IMR-90 (cell line): Measurements from ENCODE around the gene CAB39. TPM values are rescaled to one million over a fixed set of nuclear protein-coding genes. Genes with fewer than 3 reads are reported as not detected.

Experiments used
- ATAC-seq: fragments of 200-7000 bp; cut with Tn5 transposase; 2 replicates; pipeline ENCODE4 v1.9.1; 2020; ENCODE audit warnings: low read depth, mild to moderate bottlenecking, moderate library complexity
- BruUV-seq: library from RNA; stranded (reverse); fragments of 400-500 nt; replicated peaks from 2 replicates; lab custom pipeline; 2021; lab: Mats Ljungman, UMichigan
- CTCF ChIA-PET: fragments of 300-600 bp; formaldehyde crosslinking; extraction: SDS; loops from one replicate; lab custom pipeline; 2021; ENCODE audit warnings: antibody characterized with exemption; lab: Yijun Ruan, JAX
- POLR2A ChIA-PET: fragments of 300-600 bp; sonication (Branson Sonifier 250); formaldehyde crosslinking; loops from one replicate; lab custom pipeline; 2022; ENCODE audit warnings: antibody characterized with exemption; ENCODE audit not compliant: unreplicated experiment; lab: Charles Lee
- DNase-seq: peaks from one replicate; pipeline ENCODE4 v3.0.0; 2013
- H2AFZ ChIP-seq: replicated peaks from 2 replicates; pipeline ENCODE3; 2013; ENCODE audit warnings: low read length, mild to moderate bottlenecking; ENCODE audit not compliant: poor library complexity
- H2AK5ac ChIP-seq: 2 replicates; pipeline ENCODE4 v1.6.1; 2013; ENCODE audit warnings: low read depth, low read length, inconsistent platforms
- H2AK9ac ChIP-seq: replicated peaks from 2 replicates; pipeline ENCODE3; 2013; ENCODE audit warnings: mild to moderate bottlenecking, low read depth, low read length, moderate library complexity; ENCODE audit not compliant: poor library complexity
- H2BK120ac ChIP-seq: 2 replicates; pipeline ENCODE4 v1.6.1; 2013; ENCODE audit warnings: low read depth, low read length, inconsistent platforms
- H2BK15ac ChIP-seq: 3 replicates; pipeline ENCODE4 v1.6.1; 2013; ENCODE audit warnings: low read depth, low read length, inconsistent platforms
- H2BK20ac ChIP-seq: 2 replicates; pipeline ENCODE4 v1.6.1; 2013; ENCODE audit warnings: low read depth, mild to moderate bottlenecking, inconsistent platforms, low read length, moderate library complexity
- H2BK5ac ChIP-seq: 2 replicates; pipeline ENCODE4 v1.6.1; 2013; ENCODE audit warnings: mild to moderate bottlenecking, low read depth, low read length, inconsistent platforms; ENCODE audit not compliant: poor library complexity, severe bottlenecking
- H3K14ac ChIP-seq: replicated peaks from 2 replicates; pipeline ENCODE4 v1.6.1; 2013; ENCODE audit warnings: low read depth, low read length, inconsistent platforms
- H3K18ac ChIP-seq: 2 replicates; pipeline ENCODE4 v1.6.1; 2013; ENCODE audit warnings: low read depth, low read length, control low read depth
- H3K23ac ChIP-seq: 2 replicates; pipeline ENCODE4 v1.6.1; 2013; ENCODE audit warnings: low read depth, low read length, inconsistent platforms
- H3K27ac ChIP-seq: 2 replicates; pipeline ENCODE4 v1.5.1; 2013; ENCODE audit warnings: mild to moderate bottlenecking, control low read depth, low read length; ENCODE audit not compliant: insufficient read depth
- H3K27me3 ChIP-seq: 2 replicates; pipeline ENCODE4 v1.6.1; 2013; ENCODE audit warnings: low read length; ENCODE audit not compliant: control insufficient read depth, insufficient read depth
- H3K36me3 ChIP-seq: 2 replicates; pipeline ENCODE4 v1.6.1; 2013; ENCODE audit warnings: low read length, mixed read lengths; ENCODE audit not compliant: control insufficient read depth, insufficient read depth
- H3K4ac ChIP-seq: 2 replicates; pipeline ENCODE4 v1.6.1; 2013; ENCODE audit warnings: low read depth, low read length, inconsistent platforms
- H3K4me1 ChIP-seq: 2 replicates; pipeline ENCODE4 v1.6.1; 2013; ENCODE audit warnings: low read length, mixed read lengths; ENCODE audit not compliant: control insufficient read depth, insufficient read depth
- H3K4me2 ChIP-seq: 2 replicates; pipeline ENCODE4 v1.6.1; 2013; ENCODE audit warnings: low read depth, mild to moderate bottlenecking, control low read depth, low read length, moderate library complexity
- H3K4me3 ChIP-seq: 2 replicates; pipeline ENCODE4 v1.5.1; 2013; ENCODE audit warnings: low read depth, mild to moderate bottlenecking, control low read depth, low read length, moderate library complexity; ENCODE audit not compliant: insufficient read depth
- H3K56ac ChIP-seq: 2 replicates; pipeline ENCODE4 v1.6.1; 2013; ENCODE audit warnings: low read length, inconsistent platforms; ENCODE audit not compliant: insufficient read depth; ENCODE audit errors: extremely low read depth
- H3K79me1 ChIP-seq, 2 experiments: 2 replicates each; pipeline ENCODE4 v1.6.1; 2013; ENCODE audit warnings: low read length in 2 of 2, inconsistent platforms in 1 of 2, low read depth in 1 of 2
- H3K9ac ChIP-seq: 2 replicates; pipeline ENCODE4 v1.6.1; 2013; ENCODE audit warnings: low read depth, low read length, control low read depth
- H3K9me1 ChIP-seq: 2 replicates; pipeline ENCODE4 v1.6.1; 2013; ENCODE audit warnings: low read length, inconsistent platforms; ENCODE audit not compliant: insufficient read depth
- H3K9me3 ChIP-seq: 2 replicates; pipeline ENCODE4 v1.6.1; 2013; ENCODE audit warnings: low read length; ENCODE audit not compliant: control insufficient read depth, insufficient read depth
- H4K20me1 ChIP-seq: 2 replicates; pipeline ENCODE4 v1.6.1; 2013; ENCODE audit warnings: low read length, inconsistent platforms; ENCODE audit not compliant: insufficient read depth
- H4K5ac ChIP-seq: 2 replicates; pipeline ENCODE4 v1.6.1; 2013; ENCODE audit warnings: mild to moderate bottlenecking, low read depth, low read length, control low read depth
- H4K8ac ChIP-seq, 2 experiments: 2 replicates each; pipeline ENCODE4 v1.6.1; 2013; ENCODE audit warnings: low read depth in 2 of 2, low read length in 2 of 2, control low read depth in 1 of 2, inconsistent platforms in 1 of 2
- H4K91ac ChIP-seq: 2 replicates; pipeline ENCODE4 v1.6.1; 2013; ENCODE audit warnings: low read depth, low read length, inconsistent platforms; ENCODE audit not compliant: insufficient read depth
- BHLHE40 ChIP-seq: fragments of 150-350 bp; IDR thresholded peaks from 2 replicates; pipeline ENCODE4 v1.6.1; 2016; ENCODE audit warnings: mild to moderate bottlenecking, low read depth, low read length
- CEBPB ChIP-seq: IDR thresholded peaks from 2 replicates; pipeline ENCODE4 v1.6.1; 2012; ENCODE audit warnings: low read depth, low read length, improper control_type of control experiment
- CHD1 ChIP-seq: IDR thresholded peaks from 2 replicates; pipeline ENCODE4 v1.6.1; 2012; ENCODE audit warnings: low read depth, low read length, improper control_type of control experiment
- FOS ChIP-seq: fragments of 150-350 bp; IDR thresholded peaks from 2 replicates; pipeline ENCODE4 v1.6.1; 2016; ENCODE audit warnings: low read depth, low read length
- MAFK ChIP-seq: IDR thresholded peaks from 2 replicates; pipeline ENCODE4 v1.6.1; 2012; ENCODE audit warnings: low read depth, low read length, improper control_type of control experiment
- MAZ ChIP-seq: IDR thresholded peaks from 2 replicates; pipeline ENCODE4 v1.6.1; 2012; ENCODE audit warnings: low read depth, mild to moderate bottlenecking, low read length, improper control_type of control experiment, moderate library complexity, borderline replicate concordance
- MXI1 ChIP-seq: IDR thresholded peaks from 2 replicates; pipeline ENCODE4 v1.6.1; 2012; ENCODE audit warnings: low read depth, mild to moderate bottlenecking, low read length, moderate library complexity, borderline replicate concordance
- NFE2L2 ChIP-seq: fragments of 150-350 bp; IDR thresholded peaks from 2 replicates; pipeline ENCODE4 v1.6.1; 2016; ENCODE audit warnings: low read depth, mild to moderate bottlenecking, low read length
- POLR2A ChIP-seq: IDR thresholded peaks from 2 replicates; pipeline ENCODE4 v1.6.1; 2012; ENCODE audit warnings: mild to moderate bottlenecking, low read depth, low read length
- RAD21 ChIP-seq: IDR thresholded peaks from 2 replicates; pipeline ENCODE4 v1.6.1; 2012; ENCODE audit warnings: low read length, improper control_type of control experiment
- RCOR1 ChIP-seq: IDR thresholded peaks from 2 replicates; pipeline ENCODE4 v1.6.1; 2012; ENCODE audit warnings: mild to moderate bottlenecking, low read length, improper control_type of control experiment; ENCODE audit not compliant: insufficient replicate concordance
- RFX5 ChIP-seq: IDR thresholded peaks from 2 replicates; pipeline ENCODE4 v1.8.0; 2012; ENCODE audit warnings: low read depth, mild to moderate bottlenecking, low read length, moderate library complexity
- WGBS, 2 experiments: methylation state at CpG; one replicate each; pipeline versions ENCODE4 v1.1.5 to v1.1.7; 2013; ENCODE audit warnings: missing lambda C conversion rate in 2 of 2; ENCODE audit not compliant: insufficient read length in 1 of 2; ENCODE audit errors: extremely low coverage in 2 of 2; 5-methylcytosine and 5-hydroxymethylcytosine counted together
- dilution Hi-C: fragments of 300-500 bp; cut with HindIII; formaldehyde crosslinking; loops from one replicate; pipeline ENCODE4 v1.14.3; 2018; ENCODE audit warnings: low sequenced_read_pairs; ENCODE audit not compliant: unreplicated experiment
- in situ Hi-C: fragments of 300-500 bp; cut with MboI; formaldehyde crosslinking; loops from 3 replicates; pipeline ENCODE4 v1.14.3; 2019; ENCODE audit warnings: low sequenced_read_pairs, inconsistent platforms, mixed read lengths
- intact Hi-C: fragments of 100-400 bp; cut with micrococcal nuclease; formaldehyde crosslinking; loops from 2 replicates; pipeline ENCODE4 v1.10.0; 2022
- polyA plus RNA-seq, 3 experiments: library from polyadenylated mRNA; depleted of rRNA; stranded (reverse); fragments of >200 nt; gene quantifications; 2 replicates each; pipeline ENCODE4 v1.2.3, GENCODE V29; 2012; ENCODE audit warnings: low replicate concordance in 1 of 3
- total RNA-seq: library from RNA; depleted of rRNA; stranded (reverse); fragments of >200 nt; gene quantifications from 2 replicates; pipeline ENCODE4 v1.2.3, GENCODE V29; 2012
- TF ChIP-seq, protein P1 (sequence below): conservative IDR thresholded peaks from 2 replicates; pipeline ENCODE4 v1.5.1; 2012; ENCODE audit warnings: mild to moderate bottlenecking, low read depth, low read length, improper control_type of control experiment
- TF ChIP-seq, protein P2 (sequence below): fragments of 150-350 bp; IDR thresholded peaks from 2 replicates; pipeline ENCODE4 v1.6.1; 2016; ENCODE audit warnings: low read depth, mild to moderate bottlenecking, low read length, moderate library complexity, borderline replicate concordance
- TF ChIP-seq, protein P3 (sequence below): fragments of 150-350 bp; IDR thresholded peaks from 2 replicates; pipeline ENCODE4 v1.6.1; 2017; ENCODE audit warnings: mild to moderate bottlenecking, antibody characterized with exemption, low read length, low read depth

The CAB39 gene
- total and polyA plus RNA-seq, 2 of the 4 experiments (the other 2 are of a cell fraction) = 38.2 to 71.7 TPM

DNA sequence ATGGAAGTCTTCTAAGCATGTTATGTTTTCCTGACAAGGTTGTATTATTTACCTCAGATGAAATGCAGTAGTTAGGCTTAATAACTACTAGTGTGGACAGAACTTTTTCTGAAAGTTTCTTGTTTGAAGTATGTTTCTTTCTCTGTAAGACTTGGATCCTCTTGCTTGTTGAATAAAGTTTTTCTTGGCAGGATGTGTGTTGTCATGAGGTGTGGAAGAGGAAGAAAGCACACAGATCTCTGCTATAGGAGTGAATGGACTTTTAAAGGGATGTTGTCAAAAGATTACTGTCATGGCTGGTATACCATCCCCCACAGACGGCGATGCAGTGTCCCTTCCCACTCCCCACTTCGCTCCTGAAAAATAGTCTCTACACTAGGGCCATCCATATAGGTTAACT, 2.6 kb downstream of the CAB39 start:
- no peak overlapping the region for H3K18ac ChIP-seq
- intact Hi-C loops (loop anchor here (5.0 kb wide), 1 partner anchor 42 kb away; no protein-coding TSS in a partner anchor), in situ Hi-C loops (loop anchor here (5.0 kb wide), 1 partner anchor 92 kb away; no protein-coding TSS in a partner anchor), dilution Hi-C loops (no loop called here)
- no peak overlapping the region for H2AK5ac ChIP-seq
- ChIA-PET CTCF (interaction anchor here (1.2 kb wide), 1 partner anchor 18 kb away, joined by 4 read pairs; no protein-coding TSS in a partner anchor), POLR2A (interaction anchor here (1.2 kb wide), 1 partner anchor 79 kb away, joined by 4 read pairs; no protein-coding TSS in a partner anchor)
- peak overlapping the region; percentile 20; the same call in 1 of the 2 replicates for H3K27ac ChIP-seq
- H3K9ac ChIP-seq = no peak overlapping the region
- no peaks in the 10 kb centered on the region for H3K36me3 ChIP-seq
- no peak overlapping the region for H3K23ac ChIP-seq
- TF ChIP-seq, protein P1, sequence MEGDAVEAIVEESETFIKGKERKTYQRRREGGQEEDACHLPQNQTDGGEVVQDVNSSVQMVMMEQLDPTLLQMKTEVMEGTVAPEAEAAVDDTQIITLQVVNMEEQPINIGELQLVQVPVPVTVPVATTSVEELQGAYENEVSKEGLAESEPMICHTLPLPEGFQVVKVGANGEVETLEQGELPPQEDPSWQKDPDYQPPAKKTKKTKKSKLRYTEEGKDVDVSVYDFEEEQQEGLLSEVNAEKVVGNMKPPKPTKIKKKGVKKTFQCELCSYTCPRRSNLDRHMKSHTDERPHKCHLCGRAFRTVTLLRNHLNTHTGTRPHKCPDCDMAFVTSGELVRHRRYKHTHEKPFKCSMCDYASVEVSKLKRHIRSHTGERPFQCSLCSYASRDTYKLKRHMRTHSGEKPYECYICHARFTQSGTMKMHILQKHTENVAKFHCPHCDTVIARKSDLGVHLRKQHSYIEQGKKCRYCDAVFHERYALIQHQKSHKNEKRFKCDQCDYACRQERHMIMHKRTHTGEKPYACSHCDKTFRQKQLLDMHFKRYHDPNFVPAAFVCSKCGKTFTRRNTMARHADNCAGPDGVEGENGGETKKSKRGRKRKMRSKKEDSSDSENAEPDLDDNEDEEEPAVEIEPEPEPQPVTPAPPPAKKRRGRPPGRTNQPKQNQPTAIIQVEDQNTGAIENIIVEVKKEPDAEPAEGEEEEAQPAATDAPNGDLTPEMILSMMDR = no peak
- TF ChIP-seq BHLHE40 (no peak), MXI1 (no peak), CHD1 (no peak), CEBPB (no peak), FOS (no peak), POLR2A (no peak), MAFK (no peak), RFX5 (no peak), RCOR1 (no peak), RAD21 (no peak), NFE2L2 (no peak), MAZ (no peak)
- TF ChIP-seq, protein P2, sequence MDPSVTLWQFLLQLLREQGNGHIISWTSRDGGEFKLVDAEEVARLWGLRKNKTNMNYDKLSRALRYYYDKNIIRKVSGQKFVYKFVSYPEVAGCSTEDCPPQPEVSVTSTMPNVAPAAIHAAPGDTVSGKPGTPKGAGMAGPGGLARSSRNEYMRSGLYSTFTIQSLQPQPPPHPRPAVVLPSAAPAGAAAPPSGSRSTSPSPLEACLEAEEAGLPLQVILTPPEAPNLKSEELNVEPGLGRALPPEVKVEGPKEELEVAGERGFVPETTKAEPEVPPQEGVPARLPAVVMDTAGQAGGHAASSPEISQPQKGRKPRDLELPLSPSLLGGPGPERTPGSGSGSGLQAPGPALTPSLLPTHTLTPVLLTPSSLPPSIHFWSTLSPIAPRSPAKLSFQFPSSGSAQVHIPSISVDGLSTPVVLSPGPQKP = no peak
- TF ChIP-seq, protein P3, sequence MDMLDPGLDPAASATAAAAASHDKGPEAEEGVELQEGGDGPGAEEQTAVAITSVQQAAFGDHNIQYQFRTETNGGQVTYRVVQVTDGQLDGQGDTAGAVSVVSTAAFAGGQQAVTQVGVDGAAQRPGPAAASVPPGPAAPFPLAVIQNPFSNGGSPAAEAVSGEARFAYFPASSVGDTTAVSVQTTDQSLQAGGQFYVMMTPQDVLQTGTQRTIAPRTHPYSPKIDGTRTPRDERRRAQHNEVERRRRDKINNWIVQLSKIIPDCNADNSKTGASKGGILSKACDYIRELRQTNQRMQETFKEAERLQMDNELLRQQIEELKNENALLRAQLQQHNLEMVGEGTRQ = no peak
- ATAC-seq = no peak
- H4K5ac ChIP-seq = no peak overlapping the region
- H3K4ac ChIP-seq = no peak overlapping the region
- peak; percentile 52 for DNase-seq
- no peak overlapping the region for H2AFZ ChIP-seq
- H4K8ac ChIP-seq = no peak overlapping the region
- H3K79me1 ChIP-seq = peaks cover 5 to 36% of the 10 kb centered on the region in 2 experiments; a peak in 3 of 4 replicates
- no peak overlapping the region for H3K14ac ChIP-seq
- no peak overlapping the region for H4K91ac ChIP-seq
- WGBS, 2 experiments = no CpG with 5 or more reads among the region's 3 CpGs
- H2BK120ac ChIP-seq = no peak overlapping the region
- no peaks in the 10 kb centered on the region for H3K9me3 ChIP-seq
- H3K4me1 ChIP-seq = peaks cover 18% of the 10 kb centered on the region
- H3K27me3 ChIP-seq = no peaks in the 10 kb centered on the region
- H3K4me3 ChIP-seq = no peak overlapping the region
- H2BK5ac ChIP-seq = peak overlapping the region; percentile 35
- no peak overlapping the region for H2BK20ac ChIP-seq
- peaks cover 17% of the 10 kb centered on the region for H3K9me1 ChIP-seq
- H2BK15ac ChIP-seq = no peak overlapping the region
- H4K20me1 ChIP-seq = peaks cover 61% of the 10 kb centered on the region
- no TSS peak for BruUV-seq
- no peak overlapping the region for H2AK9ac ChIP-seq
- peak overlapping the region; percentile 18 for H3K4me2 ChIP-seq
- H3K56ac ChIP-seq = no peak overlapping the region
